HepG2 (cell line): ENCODE data around the gene BAHD1. TPM values are rescaled to one million over a fixed set of nuclear protein-coding genes. Genes with fewer than 3 reads are reported as not detected.

ENCODE experiments used
- AGO2 ChIP-seq: fragments of 200-400 bp; formaldehyde crosslinking; optimal IDR thresholded peaks from 2 replicates; pipeline ENCODE3; 2017; ENCODE audit warnings: mild to moderate bottlenecking, low read depth, low read length, moderate library complexity
- CCDC6 ChIP-seq: sonication (generic); formaldehyde crosslinking; IDR thresholded peaks from 2 replicates; pipeline ENCODE4 v1.8.1; 2022; ENCODE audit warnings: mild to moderate bottlenecking, missing genetic modification reagents, moderate library complexity
- CENPBD1 ChIP-seq: sonication (generic); formaldehyde crosslinking; IDR thresholded peaks from 2 replicates; pipeline ENCODE4 v1.8.0; 2022; ENCODE audit warnings: missing genetic modification reagents, low read depth, mild to moderate bottlenecking, borderline replicate concordance
- DMAP1 ChIP-seq: IDR thresholded peaks from 2 replicates; pipeline ENCODE4 v1.6.1; 2016
- ESRRA ChIP-seq: sonication (generic); formaldehyde crosslinking; IDR thresholded peaks from 2 replicates; pipeline ENCODE4 v1.5.1; 2020; ENCODE audit warnings: mild to moderate bottlenecking, low read depth, missing genetic modification reagents
- FOXK2 ChIP-seq: fragments of 450-650 bp; IDR thresholded peaks from 2 replicates; pipeline ENCODE4 v1.6.1; 2016
- HNRNPK ChIP-seq: fragments of 200-400 bp; formaldehyde crosslinking; IDR thresholded peaks from 2 replicates; pipeline ENCODE4 v1.6.1; 2018; ENCODE audit warnings: low read length, low read depth, moderate library complexity, mild to moderate bottlenecking; ENCODE audit not compliant: poor library complexity, severe bottlenecking
- KIAA2018 ChIP-seq: sonication (generic); formaldehyde crosslinking; IDR thresholded peaks from 2 replicates; pipeline ENCODE4 v1.5.0; 2020; ENCODE audit warnings: mild to moderate bottlenecking, missing genetic modification reagents, borderline replicate concordance
- MAFG ChIP-seq: sonication (generic); formaldehyde crosslinking; IDR thresholded peaks from 2 replicates; pipeline ENCODE4 v1.5.1; 2020; ENCODE audit warnings: mild to moderate bottlenecking, missing genetic modification reagents
- MEIS2 ChIP-seq: sonication (generic); formaldehyde crosslinking; IDR thresholded peaks from 2 replicates; pipeline ENCODE4 v1.9.0; 2021; ENCODE audit warnings: mild to moderate bottlenecking, missing genetic modification reagents
- PHF8 ChIP-seq: sonication (generic); formaldehyde crosslinking; IDR thresholded peaks from 2 replicates; pipeline ENCODE4 v1.5.0; 2020; ENCODE audit warnings: missing genetic modification reagents
- SMC3 ChIP-seq: IDR thresholded peaks from 2 replicates; pipeline ENCODE4 v1.6.1; 2011; ENCODE audit warnings: low read length, improper control_type of control experiment
- THRA ChIP-seq: sonication (generic); formaldehyde crosslinking; IDR thresholded peaks from 2 replicates; pipeline ENCODE4 v1.4.0; 2020; ENCODE audit warnings: missing genetic modification reagents, borderline replicate concordance
- ZBTB3 ChIP-seq: sonication (generic); formaldehyde crosslinking; IDR thresholded peaks from 2 replicates; pipeline ENCODE4 v1.4.0; 2020; ENCODE audit warnings: low read depth, mild to moderate bottlenecking, moderate library complexity, missing genetic modification reagents, borderline replicate concordance
- ZNF121 ChIP-seq: sonication (generic); formaldehyde crosslinking; IDR thresholded peaks from 2 replicates; pipeline ENCODE4 v1.5.0; 2020; ENCODE audit warnings: mild to moderate bottlenecking, missing genetic modification reagents
- ZSCAN30 ChIP-seq: sonication (generic); formaldehyde crosslinking; IDR thresholded peaks from 2 replicates; pipeline ENCODE4 v1.5.0; 2020; ENCODE audit warnings: mild to moderate bottlenecking, missing genetic modification reagents
- polyA plus RNA-seq, 8 experiments: library from polyadenylated mRNA; depleted of rRNA in 3 of 8; stranded (reverse) in 7 of 8; unstranded in 1 of 8; fragments of >200 nt; fragmentation: Illumina TruSeq in 4 of 8; extraction: Trizol in 4 of 8; gene quantifications; 2 replicates each; pipeline versions ENCODE4 v1.2.1 to v1.2.3, GENCODE V29; 2011 to 2016; ENCODE audit warnings: low read depth in 4 of 8, missing spikeins in 1 of 8, mixed read lengths in 1 of 8; ENCODE audit not compliant: insufficient read depth in 1 of 8
- total RNA-seq, 5 experiments: library from RNA; depleted of rRNA; stranded (reverse); fragments of >200 nt; fragmentation: Illumina TruSeq; extraction: Trizol; gene quantifications; 2 replicates each; pipeline ENCODE4 v1.2.3, GENCODE V29; 2016; ENCODE audit warnings: low read depth in 1 of 5
- TF ChIP-seq, protein P1 (sequence below): sonication (generic); formaldehyde crosslinking; IDR thresholded peaks from 2 replicates; pipeline ENCODE4 v1.4.0; 2020; ENCODE audit warnings: missing genetic modification reagents, mild to moderate bottlenecking, borderline replicate concordance

BAHD1 gene
- total and polyA plus RNA-seq, 2 of the 13 experiments (the other 11 are each of a cell fraction or from before 2014, with no cell fraction given): 3.3 to 8.7 TPM

DNA sequence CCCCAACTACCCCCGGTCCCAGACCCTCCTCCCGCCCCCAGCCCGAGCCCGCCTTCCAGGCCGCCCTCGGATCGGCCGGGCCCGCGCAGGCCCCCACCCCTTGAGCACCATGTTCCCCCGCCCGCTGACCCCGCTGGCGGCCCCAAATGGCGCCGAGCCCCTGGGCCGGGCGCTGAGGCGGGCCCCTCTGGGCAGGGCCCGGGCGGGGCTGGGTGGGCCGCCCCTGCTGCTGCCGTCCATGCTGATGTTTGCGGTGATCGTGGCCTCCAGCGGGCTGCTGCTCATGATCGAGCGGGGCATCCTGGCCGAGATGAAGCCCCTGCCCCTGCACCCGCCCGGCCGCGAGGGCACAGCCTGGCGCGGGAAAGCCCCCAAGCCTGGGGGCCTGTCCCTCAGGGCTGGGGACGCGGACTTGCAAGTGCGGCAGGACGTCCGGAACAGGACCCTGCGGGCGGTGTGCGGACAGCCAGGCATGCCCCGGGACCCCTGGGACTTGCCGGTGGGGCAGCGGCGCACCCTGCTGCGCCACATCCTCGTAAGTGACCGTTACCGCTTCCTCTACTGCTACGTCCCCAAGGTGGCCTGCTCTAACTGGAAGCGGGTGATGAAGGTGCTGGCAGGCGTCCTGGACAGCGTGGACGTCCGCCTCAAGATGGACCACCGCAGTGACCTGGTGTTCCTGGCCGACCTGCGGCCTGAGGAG lies 30.5 kb downstream of the BAHD1 start (continued):
- TF ChIP-seq KIAA2018 (CRISPR knock-in tag) (no peak), PHF8 (peak; percentile 62), ZBTB3 (CRISPR knock-in tag) (no peak), ZNF121 (no peak), DMAP1 (peak; percentile 16; the same call in 1 of the 2 replicates), CENPBD1 (no peak), MAFG (CRISPR knock-in tag) (no peak), FOXK2 (no peak), THRA (no peak), AGO2 (peak; percentile 66), HNRNPK (peak; percentile 31), CCDC6 (no peak), ESRRA (CRISPR knock-in tag) (no peak), MEIS2 (CRISPR knock-in tag) (no peak), SMC3 (no peak), ZSCAN30 (CRISPR knock-in tag) (no peak)
- TF ChIP-seq, protein P1, sequence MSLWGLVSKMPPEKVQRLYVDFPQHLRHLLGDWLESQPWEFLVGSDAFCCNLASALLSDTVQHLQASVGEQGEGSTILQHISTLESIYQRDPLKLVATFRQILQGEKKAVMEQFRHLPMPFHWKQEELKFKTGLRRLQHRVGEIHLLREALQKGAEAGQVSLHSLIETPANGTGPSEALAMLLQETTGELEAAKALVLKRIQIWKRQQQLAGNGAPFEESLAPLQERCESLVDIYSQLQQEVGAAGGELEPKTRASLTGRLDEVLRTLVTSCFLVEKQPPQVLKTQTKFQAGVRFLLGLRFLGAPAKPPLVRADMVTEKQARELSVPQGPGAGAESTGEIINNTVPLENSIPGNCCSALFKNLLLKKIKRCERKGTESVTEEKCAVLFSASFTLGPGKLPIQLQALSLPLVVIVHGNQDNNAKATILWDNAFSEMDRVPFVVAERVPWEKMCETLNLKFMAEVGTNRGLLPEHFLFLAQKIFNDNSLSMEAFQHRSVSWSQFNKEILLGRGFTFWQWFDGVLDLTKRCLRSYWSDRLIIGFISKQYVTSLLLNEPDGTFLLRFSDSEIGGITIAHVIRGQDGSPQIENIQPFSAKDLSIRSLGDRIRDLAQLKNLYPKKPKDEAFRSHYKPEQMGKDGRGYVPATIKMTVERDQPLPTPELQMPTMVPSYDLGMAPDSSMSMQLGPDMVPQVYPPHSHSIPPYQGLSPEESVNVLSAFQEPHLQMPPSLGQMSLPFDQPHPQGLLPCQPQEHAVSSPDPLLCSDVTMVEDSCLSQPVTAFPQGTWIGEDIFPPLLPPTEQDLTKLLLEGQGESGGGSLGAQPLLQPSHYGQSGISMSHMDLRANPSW (CRISPR knock-in tag): no peak
